Measurements from ENCODE around the gene GALNT1. TPM values are rescaled to one million over a fixed set of nuclear protein-coding genes. Genes with fewer than 3 reads are reported as not detected.
A peak's percentile ranks its signal among the peaks of the same experiment; 100 is the strongest.

Gene GALNT1
- total RNA-seq, 4 donors from 2014 or later, result 46.2 to 96.5 (median 62.6) TPM

DNA sequence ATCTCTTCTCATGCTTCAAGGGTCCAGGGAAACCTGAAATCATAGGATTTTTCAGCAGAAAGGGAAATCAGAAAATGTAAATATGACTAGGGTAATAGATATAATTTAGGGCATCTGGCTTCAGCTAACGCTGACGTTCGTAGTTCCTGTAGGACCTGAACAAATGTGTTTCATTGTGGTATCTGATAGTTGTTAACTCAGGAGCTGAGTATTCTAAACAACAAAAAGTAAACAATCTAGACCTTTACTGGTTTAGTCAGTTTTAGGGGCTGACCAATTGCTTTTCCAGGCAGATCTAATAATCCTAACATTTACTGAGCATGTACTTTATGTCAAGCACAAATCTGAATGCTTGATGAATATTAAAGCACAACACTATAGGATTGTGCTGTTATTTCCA lies 114.8 kb downstream of the GALNT1 start:
- TF ChIP-seq POLR2AphosphoS5 (IDR thresholded peaks at IDR 0.05) (no peak), POLR2A (IDR thresholded peaks at IDR 0.05) (no peak), EP300 (IDR thresholded peaks at IDR 0.05) (no peak)
- TF ChIP-seq, protein P1, sequence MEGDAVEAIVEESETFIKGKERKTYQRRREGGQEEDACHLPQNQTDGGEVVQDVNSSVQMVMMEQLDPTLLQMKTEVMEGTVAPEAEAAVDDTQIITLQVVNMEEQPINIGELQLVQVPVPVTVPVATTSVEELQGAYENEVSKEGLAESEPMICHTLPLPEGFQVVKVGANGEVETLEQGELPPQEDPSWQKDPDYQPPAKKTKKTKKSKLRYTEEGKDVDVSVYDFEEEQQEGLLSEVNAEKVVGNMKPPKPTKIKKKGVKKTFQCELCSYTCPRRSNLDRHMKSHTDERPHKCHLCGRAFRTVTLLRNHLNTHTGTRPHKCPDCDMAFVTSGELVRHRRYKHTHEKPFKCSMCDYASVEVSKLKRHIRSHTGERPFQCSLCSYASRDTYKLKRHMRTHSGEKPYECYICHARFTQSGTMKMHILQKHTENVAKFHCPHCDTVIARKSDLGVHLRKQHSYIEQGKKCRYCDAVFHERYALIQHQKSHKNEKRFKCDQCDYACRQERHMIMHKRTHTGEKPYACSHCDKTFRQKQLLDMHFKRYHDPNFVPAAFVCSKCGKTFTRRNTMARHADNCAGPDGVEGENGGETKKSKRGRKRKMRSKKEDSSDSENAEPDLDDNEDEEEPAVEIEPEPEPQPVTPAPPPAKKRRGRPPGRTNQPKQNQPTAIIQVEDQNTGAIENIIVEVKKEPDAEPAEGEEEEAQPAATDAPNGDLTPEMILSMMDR (IDR thresholded peaks at IDR 0.05), result no peak
- Histone ChIP-seq H3K4me3 (no peak overlapping the region), H3K36me3 (peaks cover 5% of the 10 kb centered on the region), H3K27ac (peak overlapping the region; percentile 47), H3K9me3 (no peaks in the 10 kb centered on the region), H3K27me3 (no peaks in the 10 kb centered on the region), H3K4me1 (peaks cover 10% of the 10 kb centered on the region)
- DNase-seq (ENCODE audit: low spot score in 2 of 2), result no peak
- 83% methylated on average over 3 of the region's 3 CpGs for WGBS

DNA sequence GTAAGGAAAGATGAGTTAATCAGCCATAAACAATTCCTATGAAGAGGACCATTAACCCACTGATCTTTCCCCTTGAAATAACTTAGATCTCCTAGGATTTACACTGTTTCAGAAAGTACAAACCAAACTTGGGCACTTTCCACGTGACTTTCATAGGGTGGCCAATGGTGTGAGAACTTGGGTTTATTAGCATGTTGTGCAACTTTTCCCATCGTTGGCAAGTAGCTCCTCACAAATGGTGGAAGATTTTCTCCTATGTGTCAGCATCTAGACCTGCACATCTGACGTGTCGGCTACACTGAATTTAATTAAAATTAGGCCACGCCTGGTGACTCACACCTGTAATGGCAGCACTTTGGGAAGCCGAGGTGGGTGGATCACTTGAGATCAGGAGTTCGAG lies 116.3 kb downstream of the GALNT1 start:
- WGBS, result 71% methylated on average over 7 of the region's 7 CpGs
- H3K27ac ChIP-seq, result peak overlapping the region; percentile 31
- no peak for DNase-seq (ENCODE audit: low spot score in 2 of 2)
- peaks cover 10% of the 10 kb centered on the region for H3K4me1 ChIP-seq
- H3K36me3 ChIP-seq, result peaks cover 2% of the 10 kb centered on the region
- H3K9me3 ChIP-seq, result no peaks in the 10 kb centered on the region
- no peak overlapping the region for H3K4me3 ChIP-seq
- H3K27me3 ChIP-seq, result no peaks in the 10 kb centered on the region
- TF ChIP-seq POLR2AphosphoS5 (IDR thresholded peaks at IDR 0.05) (no peak), EP300 (IDR thresholded peaks at IDR 0.05) (no peak), POLR2A (IDR thresholded peaks at IDR 0.05) (no peak)
- TF ChIP-seq, protein P1 (IDR thresholded peaks at IDR 0.05), result no peak

DNA sequence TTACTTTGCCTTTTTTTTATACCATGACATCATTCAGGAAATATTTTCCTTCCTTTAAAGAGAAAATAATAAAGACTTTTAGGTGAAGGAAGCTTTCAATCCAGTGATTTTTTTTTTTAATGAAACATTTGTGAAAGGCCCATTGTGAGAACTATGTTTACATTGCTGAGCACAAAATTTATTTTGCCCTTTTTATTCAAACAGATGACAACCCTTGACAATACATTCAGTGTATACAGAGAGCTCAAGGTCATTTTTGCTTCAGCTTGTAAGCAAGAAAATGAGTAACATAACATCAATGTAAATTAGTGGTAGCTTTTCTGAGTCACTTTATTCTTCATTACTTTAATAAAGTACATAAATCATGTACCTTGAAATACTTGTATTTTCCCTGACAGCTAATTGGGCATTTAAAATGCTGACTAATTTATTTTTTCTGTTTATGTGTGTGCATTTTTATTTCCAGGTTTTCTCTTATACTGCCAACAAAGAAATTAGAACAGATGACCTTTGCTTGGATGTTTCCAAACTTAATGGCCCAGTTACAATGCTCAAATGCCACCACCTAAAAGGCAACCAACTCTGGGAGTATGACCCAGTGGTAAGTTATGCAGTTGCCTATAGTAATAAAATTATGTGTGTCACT lies 121.6 kb downstream of the GALNT1 start:
- no peaks in the 10 kb centered on the region for H3K4me1 ChIP-seq
- no peaks in the 10 kb centered on the region for H3K27me3 ChIP-seq
- no peak overlapping the region for H3K27ac ChIP-seq
- no peaks in the 10 kb centered on the region for H3K9me3 ChIP-seq
- TF ChIP-seq EP300 (IDR thresholded peaks at IDR 0.05) (no peak), POLR2A (IDR thresholded peaks at IDR 0.05) (no peak), POLR2AphosphoS5 (IDR thresholded peaks at IDR 0.05) (no peak)
- TF ChIP-seq, protein P1 (IDR thresholded peaks at IDR 0.05), result no peak
- H3K4me3 ChIP-seq, result no peak overlapping the region
- DNase-seq (ENCODE audit: low spot score in 2 of 2), result no peak
- peaks cover 10% of the 10 kb centered on the region for H3K36me3 ChIP-seq

DNA sequence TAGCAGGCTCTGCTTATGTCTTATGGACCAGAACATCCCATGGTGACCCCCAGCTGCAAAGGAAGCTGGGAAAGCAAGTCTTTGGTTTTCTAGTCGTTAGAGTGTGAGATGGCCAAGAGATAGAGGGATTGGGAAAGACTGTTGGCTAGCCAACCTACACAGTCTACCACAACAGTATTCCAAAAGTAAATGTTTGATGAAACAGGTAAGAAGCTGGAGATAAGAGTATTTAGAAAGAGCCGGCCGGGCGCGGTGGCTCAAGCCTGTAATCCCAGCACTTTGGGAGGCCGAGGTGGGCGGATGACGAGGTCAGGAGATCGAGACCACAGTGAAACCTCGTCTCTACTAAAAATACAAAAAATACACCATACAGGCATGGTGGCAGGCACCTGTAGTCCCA lies 124.4 kb downstream of the GALNT1 start:
- TF ChIP-seq EP300 (IDR thresholded peaks at IDR 0.05) (no peak), POLR2AphosphoS5 (IDR thresholded peaks at IDR 0.05) (no peak), POLR2A (IDR thresholded peaks at IDR 0.05) (no peak)
- TF ChIP-seq, protein P1 (IDR thresholded peaks at IDR 0.05), result no peak
- no peak for DNase-seq (ENCODE audit: low spot score in 2 of 2)
- 96% methylated on average over 10 of the region's 10 CpGs for WGBS
- Histone ChIP-seq H3K27ac (no peak overlapping the region), H3K27me3 (no peaks in the 10 kb centered on the region), H3K4me3 (no peak overlapping the region), H3K9me3 (no peaks in the 10 kb centered on the region), H3K36me3 (peaks cover 24% of the 10 kb centered on the region), H3K4me1 (no peaks in the 10 kb centered on the region)

DNA sequence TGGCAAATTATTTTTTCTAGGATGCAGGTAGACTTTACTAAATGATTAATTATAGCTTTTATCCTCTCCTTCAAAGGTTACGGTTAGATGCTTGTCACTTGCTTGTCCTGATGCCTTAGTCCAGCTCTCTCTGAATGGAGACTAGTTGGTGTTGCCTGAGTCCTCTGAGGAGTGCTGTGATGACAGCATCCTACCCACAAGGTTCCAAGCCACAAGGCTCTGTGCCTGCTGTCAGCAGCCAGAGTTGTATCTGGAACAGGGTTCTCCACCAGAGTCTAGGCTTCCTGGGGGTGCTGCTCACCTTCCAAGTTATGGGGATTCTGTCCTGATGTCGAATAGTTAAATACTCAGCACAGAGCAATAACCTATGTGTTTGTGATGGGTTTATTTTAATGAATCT lies 125.7 kb downstream of the GALNT1 start:
- DNase-seq (ENCODE audit: low spot score in 2 of 2), result no peak
- Histone ChIP-seq H3K27ac (no peak overlapping the region), H3K27me3 (no peaks in the 10 kb centered on the region), H3K4me1 (no peaks in the 10 kb centered on the region), H3K9me3 (no peaks in the 10 kb centered on the region), H3K36me3 (peaks cover 24% of the 10 kb centered on the region), H3K4me3 (no peak overlapping the region)
- 86% methylated on average over 2 of the region's 2 CpGs for WGBS
- no peak for TF ChIP-seq POLR2AphosphoS5 (IDR thresholded peaks at IDR 0.05)
- no peak for TF ChIP-seq EP300 (IDR thresholded peaks at IDR 0.05)
- TF ChIP-seq, protein P1 (IDR thresholded peaks at IDR 0.05), result no peak
- TF ChIP-seq POLR2A (IDR thresholded peaks at IDR 0.05), result no peak
